HepG2 (cell line): Measurements from ENCODE around the gene ZNF629. TPM values are rescaled to one million over a fixed set of nuclear protein-coding genes. Genes with fewer than 3 reads are reported as not detected.
A peak's percentile ranks its signal among the peaks of the same experiment; 100 is the strongest.

Experiments
- AGO2 ChIP-seq: fragments of 200-400 bp; formaldehyde crosslinking; optimal IDR thresholded peaks from 2 replicates; pipeline ENCODE3; 2017; ENCODE audit warnings: mild to moderate bottlenecking, low read depth, low read length, moderate library complexity
- BATF2 ChIP-seq: sonication (generic); formaldehyde crosslinking; IDR thresholded peaks from 2 replicates; pipeline ENCODE4 v1.8.0; 2022; ENCODE audit warnings: mild to moderate bottlenecking, missing genetic modification reagents, moderate library complexity
- ELF1 ChIP-seq: sonication (generic); formaldehyde crosslinking; IDR thresholded peaks from 2 replicates; pipeline ENCODE4 v1.4.0; 2020; ENCODE audit warnings: missing genetic modification reagents
- GABPA ChIP-seq, 2 experiments: IDR thresholded peaks; 2 replicates each; pipeline ENCODE4 v1.6.1; 2011 to 2016; ENCODE audit warnings: low read depth in 2 of 2, low read length in 1 of 2, missing biosample characterization in 1 of 2, missing genetic modification characterization in 1 of 2
- HMGXB4 ChIP-seq, 2 experiments: sonication (generic) in 1 of 2; formaldehyde crosslinking in 1 of 2; IDR thresholded peaks; 2 replicates each; pipeline versions ENCODE4 v1.4.0 to v1.6.1; 2018 to 2020; ENCODE audit warnings: missing genetic modification reagents in 2 of 2, borderline replicate concordance in 1 of 2, low read depth in 1 of 2, mild to moderate bottlenecking in 1 of 2, missing biosample characterization in 1 of 2
- ZHX1 ChIP-seq: sonication (generic); formaldehyde crosslinking; IDR thresholded peaks from 2 replicates; pipeline ENCODE4 v1.8.1; 2022; ENCODE audit warnings: low read depth, mild to moderate bottlenecking, missing genetic modification reagents
- ZNF275 ChIP-seq: sonication (generic); formaldehyde crosslinking; IDR thresholded peaks from 2 replicates; pipeline ENCODE4 v1.8.0; 2022; ENCODE audit warnings: missing genetic modification reagents, mild to moderate bottlenecking, inconsistent platforms, borderline replicate concordance
- ZNF343 ChIP-seq: sonication (generic); formaldehyde crosslinking; IDR thresholded peaks from 2 replicates; pipeline ENCODE4 v1.4.0; 2020; ENCODE audit warnings: mild to moderate bottlenecking, missing genetic modification reagents
- ZNF572 ChIP-seq: sonication (generic); formaldehyde crosslinking; IDR thresholded peaks from 2 replicates; pipeline ENCODE4 v1.5.1; 2020; ENCODE audit warnings: mild to moderate bottlenecking, missing genetic modification reagents
- ZNF589 ChIP-seq: sonication (generic); formaldehyde crosslinking; conservative IDR thresholded peaks from 2 replicates; pipeline ENCODE4 v1.8.0; 2022; ENCODE audit warnings: mild to moderate bottlenecking, moderate library complexity, missing genetic modification reagents
- ZNF615 ChIP-seq: sonication (generic); formaldehyde crosslinking; IDR thresholded peaks from 2 replicates; pipeline ENCODE4 v1.5.0; 2020; ENCODE audit warnings: mild to moderate bottlenecking, missing genetic modification reagents, borderline replicate concordance
- ZSCAN9 ChIP-seq: IDR thresholded peaks from 2 replicates; pipeline ENCODE4 v1.6.1; 2016; ENCODE audit warnings: borderline replicate concordance
- ZXDC ChIP-seq: sonication (generic); formaldehyde crosslinking; IDR thresholded peaks from 2 replicates; pipeline ENCODE4 v1.5.0; 2020; ENCODE audit warnings: mild to moderate bottlenecking, missing genetic modification reagents
- polyA plus RNA-seq, 8 experiments: library from polyadenylated mRNA; depleted of rRNA in 3 of 8; stranded (reverse) in 7 of 8; unstranded in 1 of 8; fragments of >200 nt; fragmentation: Illumina TruSeq in 4 of 8; extraction: Trizol in 4 of 8; gene quantifications; 2 replicates each; pipeline versions ENCODE4 v1.2.1 to v1.2.3, GENCODE V29; 2011 to 2016; ENCODE audit warnings: low read depth in 4 of 8, missing spikeins in 1 of 8, mixed read lengths in 1 of 8; ENCODE audit not compliant: insufficient read depth in 1 of 8
- total RNA-seq, 5 experiments: library from RNA; depleted of rRNA; stranded (reverse); fragments of >200 nt; fragmentation: Illumina TruSeq; extraction: Trizol; gene quantifications; 2 replicates each; pipeline ENCODE4 v1.2.3, GENCODE V29; 2016; ENCODE audit warnings: low read depth in 1 of 5

ZNF629 gene
- total and polyA plus RNA-seq, 2 of the 13 experiments (the other 11 are each of a cell fraction or from before 2014, with no cell fraction given) = 6.1 to 16.5 TPM

GRCh38 chr16:30761427-30761927 lies 25.5 kb downstream of the ZNF629 start (continued):
- TF ChIP-seq AGO2 (peak; percentile 80), ELF1 (CRISPR knock-in tag) (no peak), GABPA (IDR thresholded peaks at IDR 0.05; ENCODE audit: low read depth, low read length) (peak; percentile 34; the same call in 1 of the 2 replicates), GABPA (CRISPR knock-in tag; IDR thresholded peaks at IDR 0.05; ENCODE audit: low read depth) (peak; percentile 59; the same call in 1 of the 2 replicates), ZSCAN9 (CRISPR knock-in tag) (no peak), ZXDC (CRISPR knock-in tag) (no peak), ZNF589 (CRISPR knock-in tag) (0 out of 2 replicates have a peak, but pooled peaks have one; percentile 53), ZNF572 (peak; percentile 61; the same call in 1 of the 2 replicates), BATF2 (CRISPR knock-in tag) (peak; percentile 90; the same call in 1 of the 2 replicates), ZNF275 (CRISPR knock-in tag) (peak; percentile 29; the same call in 1 of the 2 replicates), ZNF343 (CRISPR knock-in tag) (no peak), HMGXB4 (CRISPR knock-in tag; IDR thresholded peaks at IDR 0.05; ENCODE audit: borderline replicate concordance in 1 of 2, low read depth in 1 of 2) (no peak), ZHX1 (peak; percentile 79; the same call in 1 of the 2 replicates), ZNF615 (CRISPR knock-in tag) (peak; percentile 94)
